ENCODE results near the gene MRPL39.
"Not testable (repeated sequence)": the region's sequence is repeated elsewhere in the genome, so short reads cannot be mapped to it uniquely, and the experiment has no call there.

The MRPL39 gene

DNA sequence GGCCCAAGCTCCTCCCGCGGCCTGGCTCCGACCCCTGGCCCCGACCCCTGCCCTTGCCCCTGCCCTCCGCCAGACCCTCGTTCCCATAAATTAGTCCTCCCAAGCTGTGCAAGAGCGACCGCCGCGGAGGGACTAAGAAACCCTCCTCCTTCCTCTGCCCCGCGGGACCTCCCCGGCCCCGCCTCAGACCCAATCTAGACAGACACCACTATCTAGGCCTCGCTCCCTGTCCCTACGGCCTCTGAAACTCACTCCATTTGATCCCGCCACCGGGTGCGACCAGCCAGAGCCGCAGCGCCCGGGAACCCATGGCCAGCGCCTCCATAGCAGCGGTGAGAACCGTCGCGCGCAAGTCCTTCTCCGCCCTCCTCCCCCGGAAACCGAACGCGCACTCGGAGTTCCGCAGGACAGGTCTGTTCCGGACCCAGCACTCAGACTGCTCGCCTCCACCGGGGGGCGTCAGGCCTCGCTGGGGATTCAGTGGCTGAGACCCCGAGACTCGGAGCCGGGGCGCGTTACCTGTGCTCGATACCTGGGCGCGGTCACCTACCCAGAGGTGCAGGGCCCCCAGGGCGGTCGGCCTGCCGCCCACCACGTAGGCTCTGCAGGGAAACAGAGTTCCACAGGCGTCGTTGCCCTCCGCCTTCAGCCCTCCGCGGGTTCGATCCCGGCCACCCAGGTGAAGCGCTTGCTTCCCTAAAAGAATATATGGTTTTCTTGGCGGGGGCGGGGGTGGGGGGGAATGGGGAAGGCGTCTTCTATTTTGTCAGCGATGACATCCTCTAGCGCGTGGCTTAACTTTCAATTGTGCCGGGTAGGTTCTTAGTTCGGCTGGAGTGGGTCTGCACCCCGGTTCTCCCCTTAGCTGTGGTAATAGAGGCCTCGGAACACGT is at the start of gene MRPL39:
Gene MRPL39, minus strand, starts transcription at position 331 of the 893 bp plus-strand sequence. Its CDS starts 6 bp downstream, at position 325.
- DNase-seq: peak; percentile 73

- DNase-seq: no peak
Measured at GRCh38 chr21:25656412-25656811, 49.1 kb upstream of the MRPL39 start.

DNA sequence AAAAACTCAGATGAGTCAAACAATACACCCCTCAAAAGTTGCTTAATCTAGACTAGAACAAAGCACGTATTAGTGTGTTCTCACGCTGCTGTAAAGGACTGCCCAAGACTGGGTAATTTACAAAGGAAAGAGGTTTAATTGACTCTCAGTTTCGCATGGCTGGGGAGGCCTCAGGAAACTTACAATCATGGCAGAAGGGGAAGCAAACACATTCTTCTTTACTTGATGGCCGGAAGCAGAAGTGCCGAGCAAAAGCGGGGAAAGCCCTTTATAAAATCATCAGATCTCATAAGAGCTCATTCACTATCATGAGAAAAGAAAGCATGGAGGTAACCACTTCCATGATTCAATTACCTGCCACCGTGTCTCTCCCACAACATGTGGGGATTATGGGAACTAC is 41.9 kb upstream of the MRPL39 start:
- no peak for DNase-seq

GRCh38 chr21:25647647-25648046 is 40.4 kb upstream of the MRPL39 start:
- no peak for DNase-seq

DNA sequence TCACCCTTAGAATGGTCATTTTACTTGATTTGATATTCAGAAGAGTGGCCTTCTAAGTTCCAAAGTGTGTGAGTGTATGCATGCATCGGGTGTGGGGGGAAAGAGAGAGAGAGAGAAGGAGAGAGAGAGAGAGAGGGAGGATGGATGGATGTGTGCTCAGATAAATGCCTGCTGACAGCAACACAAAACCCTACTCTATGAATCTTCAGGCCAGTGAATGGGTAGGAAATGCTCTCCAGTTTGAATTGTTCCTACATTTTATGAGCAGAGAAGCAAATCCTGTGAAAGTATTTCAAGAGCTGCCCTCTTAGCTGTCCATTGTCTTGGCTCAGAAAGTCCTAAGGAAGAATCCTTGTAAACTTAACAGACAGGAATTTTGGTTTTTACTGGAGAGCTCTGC is 39.2 kb upstream of the MRPL39 start:
- no peak for DNase-seq

GRCh38 chr21:25643486-25643885 is 36.2 kb upstream of the MRPL39 start:
- DNase-seq: no peak

- no peak for DNase-seq
Measured at GRCh38 chr21:25640943-25641292, 33.6 kb upstream of the MRPL39 start.

GRCh38 chr21:25640202-25640942 is 33.1 kb upstream of the MRPL39 start:
- no peak for DNase-seq

- no peak for DNase-seq
Measured at GRCh38 chr21:25639551-25640201, 32.4 kb upstream of the MRPL39 start.

DNA sequence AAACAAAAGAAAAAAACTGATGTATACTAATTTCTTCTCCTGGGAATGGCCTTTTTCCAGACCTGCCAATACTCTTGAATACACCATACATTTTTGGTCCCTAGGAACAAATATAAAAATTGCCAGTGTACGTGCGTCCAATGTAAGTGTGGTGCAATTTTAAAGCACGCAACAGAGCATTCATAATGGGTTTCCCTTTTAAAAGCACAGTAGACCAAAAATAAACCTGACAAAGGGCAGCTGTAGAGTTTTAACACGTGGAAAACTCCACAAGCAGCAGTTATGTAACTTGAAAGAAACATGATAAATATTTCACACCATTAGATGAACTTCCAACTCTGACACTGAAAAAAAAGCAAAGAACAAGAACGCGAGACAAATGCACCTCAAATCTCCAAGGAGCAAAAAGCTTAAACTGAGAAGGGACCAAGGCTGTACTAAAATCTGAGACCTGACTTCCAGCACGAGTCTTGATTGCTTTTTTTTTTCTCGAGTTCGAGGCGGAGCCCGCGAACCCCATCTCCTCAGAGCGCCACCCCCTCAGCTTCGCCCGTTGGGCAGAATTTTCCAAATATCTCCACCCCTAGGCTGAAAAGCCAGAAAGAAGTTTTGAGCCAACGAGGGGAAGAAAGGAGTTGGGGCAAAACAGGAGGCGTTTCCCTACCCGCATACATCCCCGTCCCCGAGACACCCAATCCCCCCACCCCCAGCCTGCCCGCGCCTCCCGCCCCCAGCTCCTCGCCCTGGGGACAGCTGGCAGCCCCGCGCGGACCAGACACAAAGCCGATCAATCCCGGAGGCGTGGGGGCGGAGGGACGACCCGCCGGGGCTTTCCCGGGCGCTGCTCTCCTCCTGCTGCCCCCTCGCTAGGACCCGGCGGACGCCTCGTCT is 31.6 kb upstream of the MRPL39 start, which contains the start of gene JAM2:
Gene JAM2, plus strand, starts transcription at position 599 of the 891 bp plus-strand sequence. CDS start 564 bp downstream, outside the sequence.
- no peak for DNase-seq

DNA sequence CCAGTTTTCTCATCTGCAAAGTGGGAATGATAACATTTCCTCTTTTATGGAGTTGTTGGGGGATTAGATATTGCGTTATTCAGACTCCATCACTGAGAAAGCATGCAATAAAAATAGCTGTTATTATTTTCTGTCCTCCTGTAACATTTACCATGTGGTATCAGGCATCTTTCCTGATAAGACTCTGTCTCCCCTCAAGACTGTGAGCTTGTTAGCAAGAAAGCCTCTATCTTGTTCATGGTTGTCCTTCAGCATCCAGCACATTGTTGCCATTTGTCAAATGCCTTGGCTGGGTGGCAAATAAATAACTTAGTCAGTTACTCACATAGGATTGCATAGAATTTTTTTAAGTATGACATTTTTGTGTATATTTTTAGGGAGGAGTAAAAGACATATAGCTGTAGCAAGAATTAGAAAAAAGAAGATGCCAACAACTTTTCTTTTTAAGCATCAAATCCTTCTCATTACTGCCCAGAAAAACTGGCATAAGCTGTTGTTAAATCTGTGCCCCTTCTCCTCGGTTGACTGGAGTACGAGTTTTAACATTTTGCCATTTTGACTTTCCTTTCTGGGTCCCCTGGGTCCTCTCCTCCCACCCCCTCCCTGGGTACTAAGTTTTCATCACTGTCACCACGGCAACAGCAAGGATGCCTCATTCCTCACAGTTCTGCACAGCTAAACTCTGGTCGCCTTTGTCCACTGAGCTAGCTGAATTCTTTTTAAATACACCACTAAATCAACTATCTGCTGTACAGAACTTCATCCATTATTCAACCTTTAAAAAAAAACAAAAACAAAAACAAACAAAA is 30.8 kb upstream of the MRPL39 start:
- no peak for DNase-seq

GRCh38 chr21:25636727-25637126 is 29.4 kb upstream of the MRPL39 start:
- no peak for DNase-seq

DNA sequence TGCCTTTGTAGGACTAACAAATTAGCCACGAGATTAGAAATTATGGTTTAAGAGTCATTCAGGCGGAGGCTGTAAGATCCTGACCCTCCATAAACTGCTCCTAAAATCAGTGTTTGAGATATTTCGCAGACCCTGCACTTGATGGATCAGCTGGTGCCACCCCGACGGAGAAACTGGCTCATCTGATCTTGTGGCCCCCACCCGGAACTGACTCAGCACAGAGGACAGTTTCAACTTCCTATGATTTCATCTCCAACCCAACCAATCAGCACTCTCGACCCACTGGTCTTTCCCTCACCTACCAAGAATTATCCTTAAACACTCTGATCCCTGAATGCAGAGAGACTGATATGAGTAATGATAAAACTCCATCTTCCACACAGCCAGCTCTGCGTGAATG is 28.0 kb upstream of the MRPL39 start:
- no peak for DNase-seq

GRCh38 chr21:25632296-25632695 is 25.0 kb upstream of the MRPL39 start:
- DNase-seq: no peak

GRCh38 chr21:25626757-25627156 is 19.5 kb upstream of the MRPL39 start:
- no peak for DNase-seq

DNA sequence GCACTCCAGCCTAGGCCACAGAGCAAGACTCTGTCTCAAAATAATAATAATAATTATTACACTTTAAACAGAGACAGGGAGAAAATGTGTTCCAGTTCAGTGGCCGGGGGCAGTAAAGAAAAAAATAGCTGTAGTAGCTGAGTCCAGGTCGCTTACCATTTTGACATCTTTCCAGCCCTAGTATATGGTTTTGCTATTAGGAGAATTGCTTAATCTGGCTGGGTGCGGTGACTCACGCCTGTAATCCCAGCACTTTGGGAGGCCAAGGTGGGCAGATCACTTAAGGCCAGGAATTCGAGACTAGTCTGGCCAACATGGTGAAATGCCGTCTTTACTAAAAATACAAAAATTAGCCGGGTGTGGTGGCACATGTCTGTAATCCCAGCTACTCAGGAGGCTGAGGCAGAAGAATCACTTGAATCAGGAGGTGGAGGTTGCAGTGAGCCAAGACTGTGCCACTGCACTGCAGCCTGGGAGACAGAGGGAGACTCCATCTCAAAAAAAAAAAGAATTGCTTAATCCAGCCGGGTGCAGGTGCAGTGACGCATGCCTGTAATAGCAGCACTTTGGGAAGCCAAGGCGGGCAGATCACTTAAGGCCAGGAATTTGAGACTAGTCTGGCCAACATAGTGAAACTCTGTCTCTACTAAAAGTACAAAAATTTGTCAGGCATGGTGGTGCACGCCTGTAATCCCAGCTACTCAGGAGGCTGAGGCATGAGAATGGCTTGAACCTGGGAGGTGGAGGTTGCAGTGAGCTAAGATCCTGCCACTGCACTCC is 18.7 kb upstream of the MRPL39 start:
- not testable (repeated sequence) for DNase-seq

DNA sequence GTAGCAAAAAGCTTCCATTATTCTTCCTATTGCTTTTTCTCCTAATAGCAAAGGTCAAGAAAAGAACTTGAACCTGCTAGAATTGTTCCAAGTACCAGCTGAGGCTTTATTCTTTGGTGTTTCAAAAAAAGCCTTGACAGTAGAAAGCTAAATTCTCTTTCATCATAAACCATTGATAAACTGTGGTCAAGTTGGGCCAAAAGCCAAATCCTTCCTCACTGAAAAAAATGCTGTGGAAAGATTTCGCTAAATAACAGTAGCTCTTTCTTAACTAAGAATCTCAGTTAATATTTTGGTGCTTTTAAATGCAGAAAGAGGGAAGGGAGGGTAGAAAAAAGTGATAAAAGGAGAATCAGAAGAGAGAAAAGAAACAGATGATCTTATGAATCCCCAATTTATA is 17.8 kb upstream of the MRPL39 start:
- DNase-seq: no peak

DNA sequence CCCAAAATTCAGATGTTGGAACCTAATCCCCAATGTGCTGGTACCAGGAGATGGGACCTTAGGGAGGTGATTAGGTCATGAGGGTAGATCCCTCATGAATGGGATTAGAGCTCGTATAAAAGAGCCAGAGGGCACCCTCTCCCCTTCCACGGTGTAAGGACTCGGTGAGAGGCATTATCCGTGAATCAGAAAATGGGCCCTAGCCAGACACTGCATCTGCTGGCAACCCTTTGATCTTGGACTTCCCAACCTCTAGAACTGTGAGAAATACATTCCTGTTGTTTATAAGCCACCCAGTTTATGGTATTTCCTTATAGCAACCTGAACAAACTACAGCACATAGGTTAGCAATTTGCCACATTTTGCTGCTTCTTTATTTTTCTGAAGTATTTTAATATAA is 17.2 kb upstream of the MRPL39 start:
- no peak for DNase-seq

DNA sequence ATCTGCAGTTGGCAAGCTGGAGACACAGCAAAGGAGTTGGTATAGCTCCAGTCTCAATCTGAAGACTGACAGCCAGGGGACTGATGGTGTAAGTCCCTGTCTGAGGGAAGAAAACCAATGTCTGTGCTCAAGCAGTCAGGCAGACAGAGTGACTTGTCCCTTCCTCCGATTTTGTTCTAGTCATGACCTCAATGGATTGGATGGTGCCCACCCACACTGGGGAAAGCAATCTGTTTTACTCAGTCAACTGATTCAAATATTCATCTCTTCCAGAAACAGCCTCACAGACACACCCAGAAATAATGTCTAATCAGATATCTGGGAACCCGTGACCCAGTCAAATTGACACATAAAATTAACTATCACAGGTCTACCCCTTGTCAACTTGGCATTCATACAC is 11.9 kb upstream of the MRPL39 start:
- no peak for DNase-seq

DNA sequence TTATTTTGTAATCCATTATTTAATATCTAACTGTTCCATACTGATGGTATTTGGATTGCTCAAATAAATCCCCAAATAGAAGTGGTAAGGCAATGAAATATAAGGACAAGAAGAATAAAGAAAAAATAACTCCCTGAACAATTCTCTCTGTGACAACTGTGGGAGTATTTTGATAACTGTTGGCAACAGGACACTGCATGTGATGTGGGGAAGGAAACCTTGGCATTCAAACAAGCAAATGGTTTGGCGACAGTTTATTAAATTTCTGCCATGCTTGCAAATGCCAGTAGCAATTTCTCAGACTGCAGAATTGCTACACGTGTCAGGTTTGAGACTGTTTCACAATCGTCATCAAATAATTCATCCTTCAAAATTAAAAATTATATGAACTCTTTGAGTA is 8.6 kb upstream of the MRPL39 start:
- no peak for DNase-seq

GRCh38 chr21:25614441-25614840 is 7.2 kb upstream of the MRPL39 start:
- no peak for DNase-seq
